ENCODE results near the gene SRSF1.

Gene SRSF1

DNA sequence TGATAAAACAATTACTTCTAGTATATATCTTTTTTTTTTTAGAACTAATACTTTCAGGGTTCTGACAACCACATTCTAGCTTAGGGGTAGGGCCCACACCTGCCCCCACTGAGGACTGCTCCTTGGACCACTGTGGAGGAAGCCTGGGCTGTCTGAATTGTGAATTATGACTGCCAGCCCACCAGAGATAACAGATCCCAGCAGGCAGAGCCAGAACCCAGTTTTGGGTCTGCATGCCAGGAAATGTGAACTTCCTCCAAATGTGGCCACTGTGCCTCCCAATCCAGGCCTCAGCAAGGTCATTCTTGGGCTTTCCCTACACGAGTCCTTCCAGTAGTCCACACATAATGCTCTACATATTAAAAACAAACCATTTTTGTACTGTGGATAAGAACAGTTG is 34.9 kb downstream of the SRSF1 start:
- TF ChIP-seq, protein P1, sequence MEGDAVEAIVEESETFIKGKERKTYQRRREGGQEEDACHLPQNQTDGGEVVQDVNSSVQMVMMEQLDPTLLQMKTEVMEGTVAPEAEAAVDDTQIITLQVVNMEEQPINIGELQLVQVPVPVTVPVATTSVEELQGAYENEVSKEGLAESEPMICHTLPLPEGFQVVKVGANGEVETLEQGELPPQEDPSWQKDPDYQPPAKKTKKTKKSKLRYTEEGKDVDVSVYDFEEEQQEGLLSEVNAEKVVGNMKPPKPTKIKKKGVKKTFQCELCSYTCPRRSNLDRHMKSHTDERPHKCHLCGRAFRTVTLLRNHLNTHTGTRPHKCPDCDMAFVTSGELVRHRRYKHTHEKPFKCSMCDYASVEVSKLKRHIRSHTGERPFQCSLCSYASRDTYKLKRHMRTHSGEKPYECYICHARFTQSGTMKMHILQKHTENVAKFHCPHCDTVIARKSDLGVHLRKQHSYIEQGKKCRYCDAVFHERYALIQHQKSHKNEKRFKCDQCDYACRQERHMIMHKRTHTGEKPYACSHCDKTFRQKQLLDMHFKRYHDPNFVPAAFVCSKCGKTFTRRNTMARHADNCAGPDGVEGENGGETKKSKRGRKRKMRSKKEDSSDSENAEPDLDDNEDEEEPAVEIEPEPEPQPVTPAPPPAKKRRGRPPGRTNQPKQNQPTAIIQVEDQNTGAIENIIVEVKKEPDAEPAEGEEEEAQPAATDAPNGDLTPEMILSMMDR (IDR thresholded peaks at IDR 0.05; ENCODE audit: control extremely low read depth, extremely low read depth, low read depth, missing control alignments), result no peak
- no peak for DNase-seq (ENCODE audit: extremely low spot score)
- CTCF ChIA-PET, result interaction anchor here (1.1 to 1.8 kb wide), 7 partner anchors 10 to 115 kb away, joined by 3 to 6 read pairs (median 5); partner anchors contain the start of gene CUEDC1
- POLR2A ChIA-PET, result interaction anchor here (0.7 kb wide), 1 partner anchor 584 kb away, joined by 3 read pairs; no protein-coding TSS in a partner anchor

- TF ChIP-seq, protein P1 (IDR thresholded peaks at IDR 0.05; ENCODE audit: control extremely low read depth, extremely low read depth, low read depth, missing control alignments), result no peak
- POLR2A ChIA-PET, result interaction anchor here (0.7 kb wide), 1 partner anchor 585 kb away, joined by 3 read pairs; no protein-coding TSS in a partner anchor
- no peak for DNase-seq (ENCODE audit: extremely low spot score)
- CTCF ChIA-PET, result interaction anchor here (1.1 to 1.8 kb wide), 8 partner anchors 11 to 115 kb away, joined by 3 to 6 read pairs (median 5); partner anchors contain the start of gene CUEDC1
These were observed 35.5 kb downstream of the SRSF1 start for GRCh38 chr17:57971572-57971971.

DNA sequence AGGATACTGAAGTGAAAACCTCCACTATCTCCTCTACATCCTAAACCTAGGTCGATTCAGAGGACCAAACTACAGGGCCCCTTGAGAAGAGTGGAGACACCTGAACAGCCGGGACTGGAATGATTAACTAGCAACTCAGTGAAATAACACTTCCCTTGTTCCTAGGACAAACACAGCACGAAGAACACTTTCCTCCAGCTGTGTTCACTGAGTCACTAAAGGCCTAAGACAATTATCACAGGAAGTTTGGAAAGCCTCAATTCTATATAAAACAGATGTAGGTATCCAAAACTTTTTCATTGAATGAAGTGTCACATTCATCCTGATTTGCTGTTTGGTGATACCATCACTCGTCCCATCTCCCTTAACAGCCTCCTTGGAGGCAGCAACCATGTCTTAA is 36.3 kb downstream of the SRSF1 start:
- DNase-seq (ENCODE audit: extremely low spot score), result no peak
- ChIA-PET POLR2A (no interaction called here), CTCF (interaction anchor here (1.0 to 1.8 kb wide), 4 partner anchors 15 to 72 kb away, joined by 3 to 6 read pairs (median 4); no protein-coding TSS in a partner anchor)
- TF ChIP-seq, protein P1 (IDR thresholded peaks at IDR 0.05; ENCODE audit: control extremely low read depth, extremely low read depth, low read depth, missing control alignments), result no peak

GRCh38 chr17:57968456-57968855 is 38.6 kb downstream of the SRSF1 start:
- POLR2A ChIA-PET, result no interaction called here
- CTCF ChIA-PET, result interaction anchor here (0.8 to 2.0 kb wide), 6 partner anchors 13 to 112 kb away, joined by 3 to 5 read pairs (median 3); partner anchors contain the start of gene CUEDC1
- no peak for DNase-seq (ENCODE audit: extremely low spot score)
- TF ChIP-seq, protein P1 (IDR thresholded peaks at IDR 0.05; ENCODE audit: control extremely low read depth, extremely low read depth, low read depth, missing control alignments), result no peak

GRCh38 chr17:57966875-57967274 is 40.2 kb downstream of the SRSF1 start:
- TF ChIP-seq, protein P1 (IDR thresholded peaks at IDR 0.05; ENCODE audit: control extremely low read depth, extremely low read depth, low read depth, missing control alignments), result no peak
- no peak for DNase-seq (ENCODE audit: extremely low spot score)
- ChIA-PET CTCF (interaction anchor here (1.0 to 1.6 kb wide), 6 partner anchors 11 to 46 kb away, joined by 3 to 7 read pairs (median 4); no protein-coding TSS in a partner anchor), POLR2A (interaction anchor here (0.6 kb wide), 1 partner anchor 649 kb away, joined by 3 read pairs; no protein-coding TSS in a partner anchor)

GRCh38 chr17:57966246-57966645 is 40.8 kb downstream of the SRSF1 start:
- POLR2A ChIA-PET, result interaction anchor here (0.6 kb wide), 1 partner anchor 650 kb away, joined by 3 read pairs; no protein-coding TSS in a partner anchor
- DNase-seq (ENCODE audit: extremely low spot score), result no peak
- CTCF ChIA-PET, result interaction anchor here (1.0 to 1.6 kb wide), 7 partner anchors 10 to 45 kb away, joined by 3 to 7 read pairs (median 3); no protein-coding TSS in a partner anchor
- TF ChIP-seq, protein P1 (IDR thresholded peaks at IDR 0.05; ENCODE audit: control extremely low read depth, extremely low read depth, low read depth, missing control alignments), result no peak

Measured in GM10248 (cell line).